Dermis blood vessel endothelial cell (primary cell): ENCODE data around the gene TSPOAP1. TPM values are rescaled to one million over a fixed set of nuclear protein-coding genes. Genes with fewer than 3 reads are reported as not detected.
A peak's percentile ranks its signal among the peaks of the same experiment; 100 is the strongest.

Source experiments
- DNase-seq: peaks from one replicate; pipeline ENCODE4 v3.0.0; 2010
- total RNA-seq: library from RNA; depleted of rRNA; stranded (reverse); fragments of >200 nt; gene quantifications from 2 replicates; pipeline ENCODE4 v1.2.3, GENCODE V29; 2014

Gene TSPOAP1
- total RNA-seq, 1 donor from 2014 or later: under 0.01 TPM

- DNase-seq: no peak
Measured at GRCh38 chr17:58315281-58315711, 13.3 kb downstream of the TSPOAP1 start.

GRCh38 chr17:58314706-58315015 is 13.9 kb downstream of the TSPOAP1 start:
- DNase-seq: no peak

GRCh38 chr17:58313815-58314705 is 14.5 kb downstream of the TSPOAP1 start:
- DNase-seq: no peak

- DNase-seq: no peak
Measured at GRCh38 chr17:58312829-58313228, 15.8 kb downstream of the TSPOAP1 start.

GRCh38 chr17:58312021-58312630 is 16.5 kb downstream of the TSPOAP1 start:
- DNase-seq: no peak

GRCh38 chr17:58311429-58311894 is 17.1 kb downstream of the TSPOAP1 start:
- DNase-seq: no peak

- no peak for DNase-seq
Measured at GRCh38 chr17:58310511-58311428, 17.8 kb downstream of the TSPOAP1 start.

- no peak for DNase-seq
Measured at GRCh38 chr17:58309918-58310259, 18.7 kb downstream of the TSPOAP1 start.

- no peak for DNase-seq
Measured at GRCh38 chr17:58308985-58309917, 19.3 kb downstream of the TSPOAP1 start.

GRCh38 chr17:58308173-58308984 is 20.2 kb downstream of the TSPOAP1 start:
- peak; percentile 49 for DNase-seq

- DNase-seq: no peak
Measured at GRCh38 chr17:58307468-58308172, 21.0 kb downstream of the TSPOAP1 start.

GRCh38 chr17:58306131-58306951 is 22.3 kb downstream of the TSPOAP1 start:
- no peak for DNase-seq

- no peak for DNase-seq
Measured at GRCh38 chr17:58305626-58306025, 23.0 kb downstream of the TSPOAP1 start.

- DNase-seq: no peak
Measured at GRCh38 chr17:58304750-58305486, 23.7 kb downstream of the TSPOAP1 start.

- peak; percentile 61 for DNase-seq
Measured at GRCh38 chr17:58303971-58304749, 24.4 kb downstream of the TSPOAP1 start.

GRCh38 chr17:58302919-58303585 is 25.5 kb downstream of the TSPOAP1 start:
- no peak for DNase-seq
